ENCODE measurements around the gene ARAF. TPM values are rescaled to one million over a fixed set of nuclear protein-coding genes. Genes with fewer than 3 reads are reported as not detected.

Gene ARAF
- total RNA-seq, 1 donor from 2014 or later = 90.1 TPM

DNA sequence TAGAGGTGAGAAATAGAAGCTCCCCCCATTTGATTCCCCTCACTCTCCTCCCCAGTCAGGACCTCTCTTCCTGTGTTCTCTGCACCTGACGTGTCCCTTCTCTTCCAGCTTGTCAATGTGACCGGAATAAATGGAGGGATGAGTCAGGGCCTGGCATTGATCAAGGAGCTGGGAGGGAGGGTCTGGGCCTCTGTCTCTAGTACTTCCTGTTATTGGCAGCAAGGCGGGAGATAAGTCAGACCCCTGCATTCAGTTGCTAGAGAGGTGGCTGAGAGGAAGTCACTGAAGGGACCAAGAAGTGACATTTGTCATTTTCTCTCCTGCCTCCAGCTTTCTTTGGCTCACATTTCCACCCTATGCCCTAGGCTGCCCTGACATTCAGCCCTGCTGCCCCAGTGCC is 42.9 kb upstream of the ARAF start:
- ATAC-seq = no peak
- TF ChIP-seq, protein P1, sequence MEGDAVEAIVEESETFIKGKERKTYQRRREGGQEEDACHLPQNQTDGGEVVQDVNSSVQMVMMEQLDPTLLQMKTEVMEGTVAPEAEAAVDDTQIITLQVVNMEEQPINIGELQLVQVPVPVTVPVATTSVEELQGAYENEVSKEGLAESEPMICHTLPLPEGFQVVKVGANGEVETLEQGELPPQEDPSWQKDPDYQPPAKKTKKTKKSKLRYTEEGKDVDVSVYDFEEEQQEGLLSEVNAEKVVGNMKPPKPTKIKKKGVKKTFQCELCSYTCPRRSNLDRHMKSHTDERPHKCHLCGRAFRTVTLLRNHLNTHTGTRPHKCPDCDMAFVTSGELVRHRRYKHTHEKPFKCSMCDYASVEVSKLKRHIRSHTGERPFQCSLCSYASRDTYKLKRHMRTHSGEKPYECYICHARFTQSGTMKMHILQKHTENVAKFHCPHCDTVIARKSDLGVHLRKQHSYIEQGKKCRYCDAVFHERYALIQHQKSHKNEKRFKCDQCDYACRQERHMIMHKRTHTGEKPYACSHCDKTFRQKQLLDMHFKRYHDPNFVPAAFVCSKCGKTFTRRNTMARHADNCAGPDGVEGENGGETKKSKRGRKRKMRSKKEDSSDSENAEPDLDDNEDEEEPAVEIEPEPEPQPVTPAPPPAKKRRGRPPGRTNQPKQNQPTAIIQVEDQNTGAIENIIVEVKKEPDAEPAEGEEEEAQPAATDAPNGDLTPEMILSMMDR (IDR thresholded peaks at IDR 0.05) = no peak
- H3K27ac ChIP-seq = no peak overlapping the region
- DNase-seq = no peak
- no peaks in the 10 kb centered on the region for H3K27me3 ChIP-seq (ENCODE audit: low read depth)
- intact Hi-C loops (cut with DNase I) = no loop called here
- no peak overlapping the region for H3K4me3 ChIP-seq
- H3K9me3 ChIP-seq = no peaks in the 10 kb centered on the region
- H3K4me1 ChIP-seq = no peaks in the 10 kb centered on the region
- H3K36me3 ChIP-seq = no peaks in the 10 kb centered on the region

DNA sequence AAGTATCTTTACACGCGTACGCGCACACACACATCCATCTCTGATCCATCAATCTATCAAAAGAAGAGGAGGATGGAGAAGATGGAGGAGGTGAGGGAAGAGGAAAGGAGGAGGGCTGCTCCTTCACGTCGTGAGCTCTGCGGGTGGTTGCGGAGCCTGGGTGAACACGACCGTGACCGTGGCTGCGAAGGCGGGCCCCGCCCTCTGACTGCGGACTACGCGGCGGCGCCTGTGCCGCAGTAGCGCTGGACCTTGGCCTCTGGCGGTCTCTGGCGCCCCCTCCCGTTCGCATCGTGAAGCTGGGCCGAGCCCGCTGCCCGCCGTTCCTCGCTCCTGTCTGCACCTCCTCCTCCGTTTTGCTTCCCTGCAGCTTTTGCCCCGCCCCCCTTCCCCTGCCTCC is 37.7 kb upstream of the ARAF start:
- peak; percentile 98 to 99 for ATAC-seq
- no peak overlapping the region for H3K27ac ChIP-seq
- TF ChIP-seq, protein P1 (IDR thresholded peaks at IDR 0.05) = peak; percentile 82

DNA sequence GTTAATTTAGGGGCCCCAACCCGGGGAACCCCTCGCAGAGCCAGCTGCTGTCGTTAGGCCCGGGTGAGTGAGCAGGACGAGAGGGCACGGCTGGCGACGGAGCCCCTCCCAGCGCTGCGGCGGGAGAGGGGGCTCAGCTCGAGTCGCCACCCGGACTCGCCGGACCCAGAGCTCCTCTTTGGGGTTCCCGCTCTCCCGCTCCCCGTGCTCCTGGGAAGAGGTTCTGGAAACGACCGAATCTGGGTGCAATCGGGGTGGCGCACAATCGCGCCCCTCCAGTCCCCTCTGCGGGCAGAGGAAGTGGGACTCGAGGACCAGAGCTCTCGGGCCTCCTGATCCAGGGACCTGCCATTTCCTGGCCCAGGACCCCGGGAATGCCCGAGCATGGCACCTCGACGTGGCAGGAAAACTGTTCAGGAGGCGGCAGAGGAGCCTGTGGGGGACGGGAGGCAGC is 37.3 kb upstream of the ARAF start:
- DNase-seq (no peak), ATAC-seq (peak; percentile 19 to 26)
- Histone ChIP-seq H3K4me1 (peaks cover 4% of the 10 kb centered on the region), H3K27ac (no peak overlapping the region), H3K27me3 (ENCODE audit: low read depth) (no peaks in the 10 kb centered on the region), H3K9me3 (no peaks in the 10 kb centered on the region), H3K36me3 (no peaks in the 10 kb centered on the region), H3K4me3 (peak overlapping the region; percentile 56)
- intact Hi-C loops (cut with DNase I) = no loop called here
- TF ChIP-seq, protein P1 (IDR thresholded peaks at IDR 0.05) = no peak

More for the DNA sequence above, 37.7 kb upstream of the ARAF start:
- H3K4me1 ChIP-seq = peaks cover 4% of the 10 kb centered on the region
- H3K9me3 ChIP-seq = no peaks in the 10 kb centered on the region
- peak; percentile 89 for DNase-seq
- no peaks in the 10 kb centered on the region for H3K27me3 ChIP-seq (ENCODE audit: low read depth)
- H3K4me3 ChIP-seq = peak overlapping the region; percentile 56
- intact Hi-C loops (cut with DNase I) = no loop called here
- no peaks in the 10 kb centered on the region for H3K36me3 ChIP-seq

DNA sequence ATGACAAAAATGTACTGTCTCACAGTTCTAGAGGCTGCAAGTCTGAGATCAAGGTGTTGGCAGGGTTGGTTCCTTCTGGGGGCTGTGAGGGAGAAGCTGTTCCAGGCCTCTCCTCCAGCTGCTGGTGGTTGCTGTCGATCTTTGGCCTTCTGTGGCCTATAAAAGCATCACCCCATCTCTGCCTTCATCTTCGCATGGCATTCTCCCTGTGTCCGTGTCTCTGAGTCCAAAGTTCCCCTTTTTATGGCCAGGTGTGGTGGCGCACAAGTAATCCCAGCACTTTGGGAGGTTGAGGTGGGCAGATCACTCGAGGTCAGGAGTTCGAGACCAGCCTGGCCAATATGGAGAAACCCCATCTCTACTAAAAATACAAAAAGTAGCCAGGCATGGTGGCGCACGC is 31.5 kb upstream of the ARAF start:
- DNase-seq = no peak
- intact Hi-C loops (cut with DNase I) = no loop called here
- H3K9me3 ChIP-seq = no peaks in the 10 kb centered on the region
- no peaks in the 10 kb centered on the region for H3K27me3 ChIP-seq (ENCODE audit: low read depth)
- no peaks in the 10 kb centered on the region for H3K36me3 ChIP-seq
- TF ChIP-seq, protein P1 (IDR thresholded peaks at IDR 0.05) = no peak
- no peak overlapping the region for H3K27ac ChIP-seq
- no peak for ATAC-seq
- no peaks in the 10 kb centered on the region for H3K4me1 ChIP-seq
- no peak overlapping the region for H3K4me3 ChIP-seq

DNA sequence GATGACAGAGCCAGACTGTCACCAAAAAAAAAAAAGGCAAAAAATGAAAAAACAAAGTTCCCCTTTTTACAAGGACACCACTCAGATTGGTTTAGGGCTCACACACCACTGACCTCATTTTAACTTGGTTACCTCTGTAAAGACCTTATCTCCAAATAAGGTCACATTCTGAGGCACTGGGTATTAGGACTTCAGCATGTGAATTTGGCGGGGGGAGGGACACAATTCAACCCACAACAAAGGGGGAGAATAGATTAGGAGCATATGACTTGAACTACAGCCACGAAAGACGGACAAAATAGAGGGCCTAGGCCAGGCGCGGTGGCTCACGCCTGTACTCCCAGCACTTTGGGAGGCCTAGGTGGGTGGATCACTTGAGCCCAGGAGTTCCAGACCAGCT is 31.0 kb upstream of the ARAF start:
- Histone ChIP-seq H3K4me1 (no peaks in the 10 kb centered on the region), H3K4me3 (no peak overlapping the region), H3K36me3 (no peaks in the 10 kb centered on the region), H3K27me3 (ENCODE audit: low read depth) (no peaks in the 10 kb centered on the region), H3K27ac (no peak overlapping the region), H3K9me3 (no peaks in the 10 kb centered on the region)
- no peak for DNase-seq
- TF ChIP-seq, protein P1 (IDR thresholded peaks at IDR 0.05) = no peak
- no peak for ATAC-seq
- intact Hi-C loops (cut with DNase I) = no loop called here

DNA sequence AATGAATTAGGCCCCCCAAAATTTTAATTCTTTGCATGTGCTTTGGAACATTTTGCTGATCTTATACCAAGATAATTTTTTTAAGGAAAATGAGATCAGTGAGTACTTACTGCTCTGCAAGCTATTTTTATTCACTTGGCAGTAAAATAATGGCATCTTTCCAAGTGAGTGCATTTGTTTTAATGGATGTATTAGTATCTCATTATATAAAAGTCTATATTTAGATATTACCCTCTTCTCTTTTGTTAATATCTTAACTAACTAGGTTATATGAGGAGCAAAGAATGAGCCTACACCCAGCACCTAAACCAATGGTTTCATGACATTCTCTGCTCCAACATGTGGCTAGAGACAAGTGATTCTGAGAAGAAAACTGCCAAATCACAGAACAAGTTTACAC is 21.1 kb upstream of the ARAF start:
- H3K36me3 ChIP-seq = no peaks in the 10 kb centered on the region
- intact Hi-C loops (cut with DNase I) = no loop called here
- DNase-seq (no peak), ATAC-seq (no peak)
- H3K4me3 ChIP-seq = no peak overlapping the region
- TF ChIP-seq, protein P1 (IDR thresholded peaks at IDR 0.05) = no peak
- H3K27me3 ChIP-seq (ENCODE audit: low read depth) = no peaks in the 10 kb centered on the region
- no peak overlapping the region for H3K27ac ChIP-seq
- H3K4me1 ChIP-seq = peaks cover 13% of the 10 kb centered on the region
- H3K9me3 ChIP-seq = no peaks in the 10 kb centered on the region
